Epithelial cell of proximal tubule (primary cell): Measurements from ENCODE around the gene LMO2. TPM values are rescaled to one million over a fixed set of nuclear protein-coding genes. Genes with fewer than 3 reads are reported as not detected.
"Not testable (repeated sequence)": the region's sequence is repeated elsewhere in the genome, so short reads cannot be mapped to it uniquely, and the experiment has no call there.

Source experiments
- DNase-seq: peaks from one replicate; pipeline ENCODE4 v3.0.0-alpha.2; 2011; ENCODE audit warnings: low read depth
- H3K4me3 ChIP-seq: 2 replicates; pipeline ENCODE4 v1.5.1; 2011; ENCODE audit warnings: low read depth, mild to moderate bottlenecking, low read length
- CTCF ChIP-seq: conservative IDR thresholded peaks from 2 replicates; pipeline ENCODE4 v1.5.1; 2012; ENCODE audit warnings: low read depth, mild to moderate bottlenecking, low read length
- total RNA-seq: library from RNA; depleted of rRNA; stranded (reverse); fragments of >200 nt; gene quantifications from 2 replicates; pipeline ENCODE4 v1.2.3, GENCODE V29; 2015

LMO2 gene
- total RNA-seq, 1 donor from 2014 or later: 1.5 TPM

DNA sequence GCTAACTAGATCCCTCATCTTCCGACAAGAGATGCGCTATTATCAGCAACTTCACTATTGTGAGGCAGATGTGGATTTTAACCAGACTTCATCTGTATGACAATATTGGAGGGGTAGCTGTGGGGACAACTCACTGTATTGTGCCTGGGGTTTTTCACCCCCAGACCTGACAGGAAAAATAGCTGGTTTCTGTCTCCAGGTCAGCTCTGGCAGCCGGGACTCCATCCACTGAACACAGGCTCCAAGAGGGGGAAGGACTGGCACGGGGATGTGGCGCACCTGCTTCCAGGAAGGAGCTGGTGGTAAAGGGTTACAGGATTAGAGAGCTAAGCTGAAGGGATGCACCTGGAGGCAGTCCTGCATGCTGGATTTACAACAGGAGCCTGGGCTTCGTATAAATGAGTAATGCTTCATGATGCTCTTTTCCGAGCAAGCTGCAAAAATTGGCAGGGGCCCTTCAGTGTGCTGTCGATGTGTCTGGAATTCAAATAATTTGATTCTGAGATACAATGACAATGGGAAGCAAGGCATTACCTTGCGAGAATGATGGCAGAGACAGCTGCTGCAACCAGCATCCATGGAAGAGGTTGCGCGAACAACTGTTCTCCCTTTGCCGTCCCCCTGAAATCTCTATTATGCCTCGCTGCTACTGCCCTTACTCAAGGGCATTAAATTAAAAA is 49.5 kb downstream of the LMO2 start:
- H3K4me3 ChIP-seq: no peak overlapping the region
- no peak for TF ChIP-seq CTCF
- DNase-seq: no peak

DNA sequence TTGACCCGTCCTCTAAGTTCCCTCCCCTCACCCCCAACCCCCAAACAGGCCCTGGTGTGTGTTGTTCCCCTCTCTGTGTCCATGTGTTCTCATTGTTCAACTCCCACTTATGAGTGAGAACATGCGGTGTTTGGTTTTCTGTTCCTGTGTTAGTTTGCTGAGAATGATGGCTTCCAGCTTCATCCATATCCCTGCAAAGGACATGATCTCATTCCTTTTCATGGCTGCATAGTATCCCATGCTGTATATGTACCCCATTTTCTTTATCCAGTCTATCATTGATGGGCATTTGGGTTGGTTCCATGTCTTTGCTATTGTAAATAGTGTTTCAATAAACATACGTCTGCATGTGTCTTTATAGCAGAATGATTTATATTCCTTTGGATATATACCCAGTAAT is 53.6 kb downstream of the LMO2 start:
- DNase-seq, H3K4me3 ChIP-seq: not testable (repeated sequence)

- DNase-seq, H3K4me3 ChIP-seq: not testable (repeated sequence)
These were observed 54.5 kb downstream of the LMO2 start for GRCh38 chr11:33837334-33837733.

- peak; percentile 63 for DNase-seq
- peak; percentile 38 for TF ChIP-seq CTCF
- no peak overlapping the region for H3K4me3 ChIP-seq
These were observed 56.6 kb downstream of the LMO2 start for GRCh38 chr11:33835143-33835878.

DNA sequence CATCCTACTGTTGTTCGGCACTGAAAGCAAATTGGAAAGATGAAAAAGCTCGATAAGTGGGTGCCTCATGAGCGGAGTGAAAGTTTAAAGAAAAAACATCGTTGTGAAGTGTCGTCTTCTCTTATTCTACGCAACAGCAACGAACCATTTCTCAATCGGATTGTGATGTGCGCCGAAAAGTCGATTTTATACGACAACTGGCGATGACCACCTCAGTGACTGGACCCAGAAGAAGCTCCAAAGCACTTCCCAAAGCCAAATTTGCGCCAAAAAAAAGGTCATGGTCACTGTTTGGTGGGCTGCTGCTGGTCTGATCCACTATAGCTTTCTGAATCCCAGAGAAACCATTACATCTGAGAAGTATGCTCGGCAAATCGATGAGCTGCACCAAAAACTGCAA is 59.2 kb downstream of the LMO2 start:
- DNase-seq: no peak
- no peak overlapping the region for H3K4me3 ChIP-seq
- TF ChIP-seq CTCF: no peak

GRCh38 chr11:33830903-33831648 is 60.8 kb downstream of the LMO2 start:
- TF ChIP-seq CTCF: no peak
- no peak overlapping the region for H3K4me3 ChIP-seq

GRCh38 chr11:33829430-33830141 is 62.3 kb downstream of the LMO2 start:
- TF ChIP-seq CTCF: peak; percentile 93
- H3K4me3 ChIP-seq: peak overlapping the region; percentile 57
- peak; percentile 22 for DNase-seq

More at GRCh38 chr11:33830903-33831648, 60.8 kb downstream of the LMO2 start:
- peak; percentile 52 for DNase-seq
